ENCODE results near the gene SH2D6.
"Not testable (repeated sequence)": the region's sequence is repeated elsewhere in the genome, so short reads cannot be mapped to it uniquely, and the experiment has no call there.

The SH2D6 gene

GRCh38 chr2:85418132-85419008 lies at the start of gene SH2D6:
SH2D6 (plus strand) TSS chr2:85418714; CDS start chr2:85429466, 10,752 bp downstream.
- no peak for FAIRE-seq

GRCh38 chr2:85368921-85369320 lies 49.6 kb upstream of the SH2D6 start:
- no peak for FAIRE-seq

GRCh38 chr2:85369500-85369899 lies 49.0 kb upstream of the SH2D6 start:
- no peak for FAIRE-seq

GRCh38 chr2:85371045-85371444 lies 47.5 kb upstream of the SH2D6 start:
- FAIRE-seq, result no peak

- FAIRE-seq, result no peak
Observed at GRCh38 chr2:85376291-85377065, 42.0 kb upstream of the SH2D6 start.

GRCh38 chr2:85377083-85377482 lies 41.4 kb upstream of the SH2D6 start:
- no peak for FAIRE-seq

GRCh38 chr2:85378257-85378656 lies 40.3 kb upstream of the SH2D6 start:
- no peak for FAIRE-seq

- FAIRE-seq, result no peak
Observed at GRCh38 chr2:85380048-85380447, 38.5 kb upstream of the SH2D6 start.

GRCh38 chr2:85383151-85383550 lies 35.4 kb upstream of the SH2D6 start:
- not testable (repeated sequence) for FAIRE-seq

- FAIRE-seq, result no peak
Observed at GRCh38 chr2:85383850-85384249, 34.7 kb upstream of the SH2D6 start.

GRCh38 chr2:85385746-85386145 lies 32.8 kb upstream of the SH2D6 start:
- no peak for FAIRE-seq

GRCh38 chr2:85387754-85388153 lies 30.8 kb upstream of the SH2D6 start:
- FAIRE-seq, result no peak

- FAIRE-seq, result no peak
Observed at GRCh38 chr2:85388878-85389538, 29.5 kb upstream of the SH2D6 start.

- no peak for FAIRE-seq
Observed at GRCh38 chr2:85390941-85391669, 27.4 kb upstream of the SH2D6 start.

GRCh38 chr2:85393836-85394235 lies 24.7 kb upstream of the SH2D6 start:
- FAIRE-seq, result no peak

- no peak for FAIRE-seq
Observed at GRCh38 chr2:85394261-85394681, 24.2 kb upstream of the SH2D6 start.

GRCh38 chr2:85394976-85395375 lies 23.5 kb upstream of the SH2D6 start:
- FAIRE-seq, result no peak

GRCh38 chr2:85395912-85396475 lies 22.5 kb upstream of the SH2D6 start:
- no peak for FAIRE-seq

GRCh38 chr2:85396531-85397470 lies 21.7 kb upstream of the SH2D6 start:
- no peak for FAIRE-seq

- no peak for FAIRE-seq
Observed at GRCh38 chr2:85397925-85398331, 20.6 kb upstream of the SH2D6 start.

All from G401.6 (cell line).